Sigmoid colon (tissue), 7 donors: Measurements from ENCODE around the gene BTC. TPM values are rescaled to one million over a fixed set of nuclear protein-coding genes. Genes with fewer than 3 reads are reported as not detected.

Experiments
- DNase-seq: peaks from one replicate; pipeline ENCODE4 v3.0.0-alpha.2; 2019
- H3K27ac ChIP-seq, 4 donors: fragments of 200-600 bp; sonication (generic); one replicate each; pipeline ENCODE4 v1.5.1; 2016 to 2019; ENCODE audit warnings: mild to moderate bottlenecking in 1 of 4
- H3K27me3 ChIP-seq, 3 donors: fragments of 200-600 bp; sonication (generic); one replicate each; pipeline ENCODE4 v1.5.1; 2019; ENCODE audit warnings: mild to moderate bottlenecking in 1 of 3
- H3K36me3 ChIP-seq, 4 donors: fragments of 200-600 bp; sonication (generic); one replicate each; pipeline ENCODE4 v1.5.1; 2016 to 2019
- H3K4me1 ChIP-seq, 4 donors: fragments of 200-600 bp; sonication (generic); one replicate each; pipeline ENCODE4 v1.5.1; 2017 to 2019
- H3K4me3 ChIP-seq, 4 donors: fragments of 200-600 bp; sonication (generic); one replicate each; pipeline ENCODE4 v1.5.1; 2017 to 2019; ENCODE audit warnings: mild to moderate bottlenecking in 2 of 4, moderate library complexity in 1 of 4
- H3K9me3 ChIP-seq, 4 donors: fragments of 200-600 bp in 3 of 4; sonication (generic) in 3 of 4; one replicate each; pipeline versions ENCODE4 v1.5.1 to v1.6.1; 2013 to 2019
- EP300 ChIP-seq, 4 donors: sonication (generic); formaldehyde crosslinking; IDR thresholded peaks; one replicate each; pipeline ENCODE4 v1.6.1; 2017; ENCODE audit warnings: antibody characterized with exemption in 4 of 4
- POLR2A ChIP-seq, 2 donors: fragments of 450-650 bp; IDR thresholded peaks; one replicate each; pipeline ENCODE4 v1.6.1; 2016; ENCODE audit warnings: antibody characterized with exemption in 2 of 2, mild to moderate bottlenecking in 2 of 2, moderate library complexity in 2 of 2
- POLR2AphosphoS5 ChIP-seq, 4 donors: sonication (generic); formaldehyde crosslinking; IDR thresholded peaks; one replicate each; pipeline ENCODE4 v1.6.1; 2017; ENCODE audit warnings: antibody characterized with exemption in 4 of 4
- WGBS, 2 donors: extraction: QIAGEN DNeasy Blood & Tissue Kit; methylation state at CpG; one replicate each; pipeline ENCODE4 v1.1.7; 2013; 5-methylcytosine and 5-hydroxymethylcytosine counted together
- intact Hi-C: fragments of 100-400 bp; cut with DNase I; formaldehyde crosslinking; loops from one replicate; pipeline ENCODE4 v1.15.1; 2023
- polyA plus RNA-seq, 3 donors: library from polyadenylated mRNA; stranded (reverse); fragments of 200-250 nt; gene quantifications; one replicate each; pipeline ENCODE4 v1.2.3, GENCODE V29; 2013
- total RNA-seq, 4 donors: library from RNA; depleted of rRNA; stranded (reverse); fragments of >200 nt; gene quantifications; one replicate each; pipeline ENCODE4 v1.1.0, GENCODE V29; 2016
- TF ChIP-seq, protein P1 (sequence below), 4 experiments: fragments of 450-650 bp in 3 of 4; fragments of 200-600 bp in 1 of 4; IDR thresholded peaks; one replicate each; pipeline ENCODE4 v1.5.1; 2016 to 2019; ENCODE audit warnings: antibody characterized with exemption in 4 of 4, mild to moderate bottlenecking in 3 of 4, moderate library complexity in 2 of 4
- donor health status: healthy with polysubstance abuse.
- donor health status: Bipolar disorder and iron deficiency.
- donor health status: healthy.

Gene BTC, protein sequence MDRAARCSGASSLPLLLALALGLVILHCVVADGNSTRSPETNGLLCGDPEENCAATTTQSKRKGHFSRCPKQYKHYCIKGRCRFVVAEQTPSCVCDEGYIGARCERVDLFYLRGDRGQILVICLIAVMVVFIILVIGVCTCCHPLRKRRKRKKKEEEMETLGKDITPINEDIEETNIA
- 100 to 1,000 TPM in 1 of 4 donors, 10 to 100 TPM in 3; 42.2 to 102 (median 61.7) TPM for total RNA-seq
- polyA plus RNA-seq: 1 to 10 TPM in 2 of 3 donors, under 1 TPM in 1; 0.69 to 4.9 (median 1.8) TPM

DNA sequence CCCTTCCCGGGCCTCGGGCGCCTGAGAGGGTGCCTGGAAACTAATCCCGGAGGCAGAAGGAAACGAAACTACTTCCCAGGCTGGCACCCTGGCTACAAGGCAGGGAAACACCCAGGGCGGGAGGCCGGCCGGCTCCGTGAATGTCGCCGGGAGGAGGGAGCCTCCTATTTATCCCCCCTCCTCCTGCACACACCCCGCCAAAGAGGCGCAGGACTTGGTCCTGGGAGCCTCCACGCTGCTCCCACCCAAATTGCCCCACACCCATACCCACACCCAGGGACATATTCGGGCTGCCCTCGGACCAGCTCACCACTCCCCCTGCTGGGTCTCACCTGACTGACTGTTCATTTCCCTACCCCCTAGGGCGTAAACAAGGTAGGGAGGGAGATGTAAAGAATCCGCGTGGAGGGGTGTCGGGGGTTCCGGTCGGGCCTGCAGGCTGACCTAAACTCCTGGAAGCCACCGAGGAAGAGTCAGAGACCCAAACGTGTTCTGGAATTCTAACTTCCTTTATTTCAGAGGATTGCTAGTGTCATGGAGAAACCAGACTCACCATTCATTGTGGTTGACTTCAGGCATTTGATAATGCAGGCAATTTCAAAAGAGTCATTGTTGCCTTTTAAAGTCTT lies at the start of gene BTC:
Gene BTC, minus strand, starts transcription at position 142 of the 629 bp plus-strand sequence. CDS start 198 bp downstream, outside the sequence.
- 1 to 3% methylated on average over 24 of the region's 24 CpGs for WGBS, 2 donors
- intact Hi-C loops: loop anchor here (2.0 to 10.0 kb wide), 5 partner anchors 102 to 720 kb away; partner anchors contain the start of genes PARM1, RCHY1 and THAP6
- peaks cover 0 to 33% (median 26%) of the 10 kb centered on the region in 4 donors for H3K4me1 ChIP-seq
- H3K27ac ChIP-seq: peak within 1 kb of the TSS; percentile 89 to 95 (median 92)
- H3K27me3 ChIP-seq: no peaks in the 10 kb centered on the region
- H3K9me3 ChIP-seq: no peaks in the 10 kb centered on the region
- TF ChIP-seq EP300 (IDR thresholded peaks at IDR 0.05) (no peak), POLR2A (IDR thresholded peaks at IDR 0.05) (no peak), POLR2AphosphoS5 (IDR thresholded peaks at IDR 0.05) (peak in 3 of 4 donors; percentile 5 to 28 (median 23))
- TF ChIP-seq, protein P1, sequence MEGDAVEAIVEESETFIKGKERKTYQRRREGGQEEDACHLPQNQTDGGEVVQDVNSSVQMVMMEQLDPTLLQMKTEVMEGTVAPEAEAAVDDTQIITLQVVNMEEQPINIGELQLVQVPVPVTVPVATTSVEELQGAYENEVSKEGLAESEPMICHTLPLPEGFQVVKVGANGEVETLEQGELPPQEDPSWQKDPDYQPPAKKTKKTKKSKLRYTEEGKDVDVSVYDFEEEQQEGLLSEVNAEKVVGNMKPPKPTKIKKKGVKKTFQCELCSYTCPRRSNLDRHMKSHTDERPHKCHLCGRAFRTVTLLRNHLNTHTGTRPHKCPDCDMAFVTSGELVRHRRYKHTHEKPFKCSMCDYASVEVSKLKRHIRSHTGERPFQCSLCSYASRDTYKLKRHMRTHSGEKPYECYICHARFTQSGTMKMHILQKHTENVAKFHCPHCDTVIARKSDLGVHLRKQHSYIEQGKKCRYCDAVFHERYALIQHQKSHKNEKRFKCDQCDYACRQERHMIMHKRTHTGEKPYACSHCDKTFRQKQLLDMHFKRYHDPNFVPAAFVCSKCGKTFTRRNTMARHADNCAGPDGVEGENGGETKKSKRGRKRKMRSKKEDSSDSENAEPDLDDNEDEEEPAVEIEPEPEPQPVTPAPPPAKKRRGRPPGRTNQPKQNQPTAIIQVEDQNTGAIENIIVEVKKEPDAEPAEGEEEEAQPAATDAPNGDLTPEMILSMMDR (IDR thresholded peaks at IDR 0.05): peak; percentile 19 to 55 (median 45)
- H3K4me3 ChIP-seq: peak within 1 kb of the TSS; percentile 65 to 74 (median 68)
- peak; percentile 78 for DNase-seq
- H3K36me3 ChIP-seq: no peaks in the 10 kb centered on the region

DNA sequence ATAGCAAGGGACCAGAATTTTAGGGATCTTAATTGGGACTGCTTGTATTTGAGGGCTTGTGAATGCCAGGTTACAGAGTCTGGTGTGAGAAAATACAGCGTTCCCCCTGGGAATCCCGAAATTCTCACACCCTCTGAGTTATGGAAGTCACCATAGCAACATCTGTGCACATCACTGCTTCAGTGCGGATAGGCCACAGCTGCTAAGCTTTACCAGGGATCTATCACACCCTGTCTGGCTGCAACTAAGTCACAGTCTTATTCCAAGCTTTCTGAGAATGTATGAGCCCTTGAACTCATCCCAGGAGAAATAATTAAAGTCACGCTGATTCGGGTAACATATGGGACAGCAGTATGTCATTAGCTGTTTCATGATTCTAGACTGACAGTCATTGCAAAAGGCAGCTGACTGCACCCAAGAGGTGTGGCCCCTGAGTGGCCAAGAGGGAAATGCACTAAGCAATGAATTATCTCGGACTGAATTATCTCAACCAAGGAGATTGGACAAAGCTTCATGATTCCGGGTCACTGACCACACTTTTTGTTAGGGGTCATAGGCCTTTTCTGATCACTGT lies 46.7 kb upstream of the BTC start:
- Histone ChIP-seq H3K27me3 (no peaks in the 10 kb centered on the region), H3K9me3 (no peaks in the 10 kb centered on the region), H3K36me3 (no peaks in the 10 kb centered on the region), H3K4me1 (no peaks in the 10 kb centered on the region), H3K4me3 (no peak overlapping the region), H3K27ac (no peak overlapping the region)
- TF ChIP-seq POLR2A (IDR thresholded peaks at IDR 0.05) (no peak), EP300 (IDR thresholded peaks at IDR 0.05) (no peak), POLR2AphosphoS5 (IDR thresholded peaks at IDR 0.05) (no peak)
- TF ChIP-seq, protein P1 (IDR thresholded peaks at IDR 0.05): no peak
- WGBS, 2 donors: 64 to 70% methylated on average over 7 of the region's 7 CpGs
- intact Hi-C loops: no loop called here
- no peak for DNase-seq

DNA sequence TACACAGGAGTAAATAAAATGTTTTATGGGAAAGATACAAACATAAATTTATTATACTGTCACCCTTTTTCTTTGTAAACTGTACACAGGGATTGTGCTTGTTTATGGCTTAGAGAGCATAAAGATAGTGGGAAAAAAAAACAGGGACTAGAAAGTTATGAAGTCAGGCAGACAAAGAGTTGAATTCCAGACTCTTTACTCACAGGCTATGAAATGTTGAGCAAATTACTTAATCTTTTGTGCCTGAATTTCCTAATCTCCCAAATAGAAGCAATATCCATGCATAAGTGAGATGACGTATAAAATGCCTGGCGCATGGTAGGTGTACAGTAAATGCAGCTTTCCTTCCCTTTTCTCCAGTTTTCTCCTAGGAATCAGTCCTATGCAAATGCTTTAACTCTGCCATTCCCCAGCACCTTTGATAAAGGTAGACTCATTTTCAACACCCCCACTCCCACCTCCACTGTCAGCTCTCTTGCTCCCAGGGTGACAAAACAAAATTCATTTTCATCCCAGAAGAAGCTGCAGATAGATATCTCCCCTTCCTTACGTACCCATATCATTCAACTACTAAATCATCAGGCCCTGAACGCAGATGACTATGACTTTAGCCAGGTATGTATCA lies 44.5 kb upstream of the BTC start:
- no peak for TF ChIP-seq EP300 (IDR thresholded peaks at IDR 0.05)
- no peak overlapping the region for H3K4me3 ChIP-seq
- intact Hi-C loops: no loop called here
- no peaks in the 10 kb centered on the region for H3K9me3 ChIP-seq
- no peaks in the 10 kb centered on the region for H3K27me3 ChIP-seq
- no peaks in the 10 kb centered on the region for H3K4me1 ChIP-seq
- no peak for DNase-seq
- H3K27ac ChIP-seq: no peak overlapping the region
- H3K36me3 ChIP-seq: no peaks in the 10 kb centered on the region
- 77 to 89% methylated on average over 4 of the region's 4 CpGs for WGBS, 2 donors

DNA sequence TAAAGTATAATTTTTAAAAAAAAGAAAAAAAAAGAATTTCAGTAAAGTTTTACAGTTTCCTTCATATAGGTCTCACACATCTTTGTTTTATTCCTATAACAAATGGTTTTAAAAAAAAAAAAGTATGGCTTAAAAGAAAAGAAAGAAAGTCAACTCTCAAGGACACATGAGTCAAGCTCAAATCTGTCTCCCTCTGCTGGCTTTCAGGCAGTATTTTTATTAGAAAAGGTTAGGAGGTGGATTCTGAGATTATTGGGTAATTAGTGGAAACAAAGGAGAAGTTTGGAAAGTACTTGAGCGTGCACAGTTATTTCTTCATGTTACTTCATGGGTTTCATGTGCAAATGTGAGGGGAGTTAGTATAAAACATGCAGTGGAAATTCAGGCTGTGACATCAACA lies 36.6 kb upstream of the BTC start:
- no peak for DNase-seq

More for the DNA sequence above, 36.6 kb upstream of the BTC start:
- H3K27me3 ChIP-seq: no peaks in the 10 kb centered on the region
- TF ChIP-seq POLR2A (IDR thresholded peaks at IDR 0.05): no peak
- TF ChIP-seq EP300 (IDR thresholded peaks at IDR 0.05): no peak
- no peak for TF ChIP-seq POLR2AphosphoS5 (IDR thresholded peaks at IDR 0.05)
- TF ChIP-seq, protein P1 (IDR thresholded peaks at IDR 0.05): no peak
- H3K36me3 ChIP-seq: no peaks in the 10 kb centered on the region
- intact Hi-C loops: no loop called here
- H3K27ac ChIP-seq: no peak overlapping the region
- H3K4me1 ChIP-seq: no peaks in the 10 kb centered on the region
- no peak overlapping the region for H3K4me3 ChIP-seq
- peaks cover 0 to 3% (median 0%) of the 10 kb centered on the region in 4 donors for H3K9me3 ChIP-seq
- WGBS, 2 donors: 88 to 90% methylated on average over 1 of the region's 1 CpG
